ENCODE measurements around the gene GPT2.
"Not testable (repeated sequence)": the region's sequence is repeated elsewhere in the genome, so short reads cannot be mapped to it uniquely, and the experiment has no call there.

The GPT2 gene

GRCh38 chr16:46918905-46919792 lies 35.0 kb downstream of the GPT2 start:
- no peak for DNase-seq

GRCh38 chr16:46920402-46921068 lies 36.4 kb downstream of the GPT2 start:
- DNase-seq, result peak in 8 of 51 donors; percentile 18 to 48 (median 24)

- DNase-seq, result no peak
Observed at GRCh38 chr16:46922239-46922638, 38.1 kb downstream of the GPT2 start.

- DNase-seq, result no peak
Observed at GRCh38 chr16:46923513-46924295, 39.5 kb downstream of the GPT2 start.

- no peak for DNase-seq
Observed at GRCh38 chr16:46924402-46924801, 40.2 kb downstream of the GPT2 start.

- no peak for DNase-seq
Observed at GRCh38 chr16:46926470-46927225, 42.5 kb downstream of the GPT2 start.

- DNase-seq, result peak in 6 of 51 donors; percentile 16 to 46 (median 21)
Observed at GRCh38 chr16:46927273-46927672, 43.1 kb downstream of the GPT2 start.

GRCh38 chr16:46928811-46929210 lies 44.6 kb downstream of the GPT2 start:
- DNase-seq, result no peak

- DNase-seq, result peak; percentile 19 to 88 (median 62)
Observed at GRCh38 chr16:46929378-46930332, 45.5 kb downstream of the GPT2 start.

- DNase-seq, result no peak
Observed at GRCh38 chr16:46930861-46931260, 46.7 kb downstream of the GPT2 start.

GRCh38 chr16:46932802-46933201 lies 48.6 kb downstream of the GPT2 start:
- no peak for DNase-seq

GRCh38 chr16:46937536-46937935 lies 53.4 kb downstream of the GPT2 start:
- no peak for DNase-seq

- DNase-seq, result not testable (repeated sequence)
Observed at GRCh38 chr16:46944713-46945112, 60.6 kb downstream of the GPT2 start.

GRCh38 chr16:46947900-46948547 lies 63.9 kb downstream of the GPT2 start:
- peak in 1 of 51 donors; percentile 13 for DNase-seq

GRCh38 chr16:46948548-46949166 lies 64.5 kb downstream of the GPT2 start:
- DNase-seq, result no peak

GRCh38 chr16:46949241-46949892 lies 65.2 kb downstream of the GPT2 start:
- no peak for DNase-seq

- DNase-seq, result no peak
Observed at GRCh38 chr16:46950009-46950408, 65.8 kb downstream of the GPT2 start.

GRCh38 chr16:46954562-46954961 lies 70.4 kb downstream of the GPT2 start:
- DNase-seq, result no peak

Measured in hypothalamus (tissue), 51 donors.